Neural progenitor cell (in vitro differentiated cells): ENCODE data around the gene SUCNR1. TPM values are rescaled to one million over a fixed set of nuclear protein-coding genes. Genes with fewer than 3 reads are reported as not detected.

Experiments used
- total RNA-seq: library from RNA; depleted of rRNA; stranded (reverse); fragments of >200 nt; gene quantifications from 2 replicates; pipeline ENCODE4 v1.2.3, GENCODE V29; 2015; ENCODE audit warnings: low replicate concordance

The SUCNR1 gene
- total RNA-seq, 1 donor from 2014 or later, result not detected

Other genes with a start within 250 kb of the SUCNR1 start
- gene AADACL2, start 139.7 kb upstream of the SUCNR1 start, total RNA-seq, result not detected in 2 replicates
- gene AADAC, start 59.5 kb upstream of the SUCNR1 start, total RNA-seq, result not detected in 2 replicates